Fibroblast of lung (primary cell): ENCODE data around the gene PAFAH1B1. TPM values are rescaled to one million over a fixed set of nuclear protein-coding genes. Genes with fewer than 3 reads are reported as not detected.

Experiments used
- DNase-seq, 2 donors: peaks; one replicate each; pipeline versions ENCODE4 v3.0.0 to v3.0.0-alpha.2; 2010; ENCODE audit warnings: low read depth in 2 of 2
- H2AFZ ChIP-seq: 2 replicates; pipeline ENCODE4 v1.5.1; 2012; ENCODE audit warnings: low read length, control low read depth, inconsistent platforms
- H3K27ac ChIP-seq: 2 replicates; pipeline ENCODE4 v1.5.1; 2011; ENCODE audit warnings: low read length, control low read depth; ENCODE audit not compliant: insufficient read depth
- H3K27me3 ChIP-seq: 2 replicates; pipeline ENCODE4 v1.5.1; 2011; ENCODE audit warnings: mild to moderate bottlenecking, low read length; ENCODE audit not compliant: control insufficient read depth, insufficient read depth
- H3K36me3 ChIP-seq: 2 replicates; pipeline ENCODE4 v1.5.1; 2011; ENCODE audit warnings: low read length; ENCODE audit not compliant: control insufficient read depth, insufficient read depth
- H3K4me1 ChIP-seq: 2 replicates; pipeline ENCODE4 v1.5.1; 2011; ENCODE audit warnings: low read length; ENCODE audit not compliant: control insufficient read depth, insufficient read depth; ENCODE audit errors: extremely low read depth
- H3K4me2 ChIP-seq: 2 replicates; pipeline ENCODE4 v1.5.1; 2011; ENCODE audit warnings: low read length, control low read depth; ENCODE audit not compliant: insufficient read depth; ENCODE audit errors: extremely low read depth
- H3K4me3 ChIP-seq, 4 experiments: fragments of 200-600 bp in 1 of 4; sonication (generic) in 1 of 4; replicated peaks in 1 of 4; 2 replicates each; pipeline ENCODE4 v1.5.1; 2011 to 2016; ENCODE audit warnings: low read length in 4 of 4, low read depth in 3 of 4, mild to moderate bottlenecking in 3 of 4, control low read depth in 2 of 4, inconsistent platforms in 1 of 4, mixed read lengths in 1 of 4; ENCODE audit not compliant: insufficient read depth in 1 of 4; ENCODE audit errors: control extremely low read depth in 1 of 4
- H3K79me2 ChIP-seq: 2 replicates; pipeline ENCODE4 v1.5.1; 2012; ENCODE audit warnings: mild to moderate bottlenecking, low read length, inconsistent platforms; ENCODE audit not compliant: control insufficient read depth, insufficient read depth
- H3K9ac ChIP-seq: 2 replicates; pipeline ENCODE4 v1.5.1; 2011; ENCODE audit warnings: mild to moderate bottlenecking, low read length, control low read depth; ENCODE audit not compliant: insufficient read depth
- H3K9me3 ChIP-seq: 2 replicates; pipeline ENCODE4 v1.5.1; 2012; ENCODE audit warnings: low read depth, low read length; ENCODE audit not compliant: control insufficient read depth, insufficient read depth
- H4K20me1 ChIP-seq: 2 replicates; pipeline ENCODE4 v1.5.1; 2011; ENCODE audit warnings: low read length; ENCODE audit not compliant: control insufficient read depth, insufficient read depth; ENCODE audit errors: extremely low read depth
- CTCF ChIP-seq, 2 donors: IDR thresholded peaks in 1 of 2; conservative IDR thresholded peaks in 1 of 2; 1 replicate in 1 of 2; 2 replicates in 1 of 2; pipeline ENCODE4 v1.5.1; 2011 to 2012; ENCODE audit warnings: low read length in 2 of 2, control low read depth in 1 of 2, inconsistent platforms in 1 of 2, low read depth in 1 of 2, mild to moderate bottlenecking in 1 of 2
- EZH2 ChIP-seq: IDR thresholded peaks from 2 replicates; pipeline ENCODE4 v1.5.1; 2012; ENCODE audit warnings: low read length, control low read depth, mild to moderate bottlenecking; ENCODE audit errors: missing control alignments
- polyA plus RNA-seq, 2 donors: library from polyadenylated mRNA; depleted of rRNA in 1 of 2; stranded (reverse) in 1 of 2; unstranded in 1 of 2; fragments of >200 nt; gene quantifications; 2 replicates each; pipeline ENCODE4 v1.2.1, GENCODE V29; 2011 to 2012; ENCODE audit warnings: missing spikeins in 1 of 2
- total RNA-seq: library from RNA; depleted of rRNA; stranded (reverse); fragments of >200 nt; gene quantifications from 2 replicates; pipeline ENCODE4 v1.2.1, GENCODE V29; 2014

Gene PAFAH1B1
- total and polyA plus RNA-seq, 2 donors (not counting 1 experiment from before 2014, with no cell fraction given), result 107 to 108 TPM

- Histone ChIP-seq H3K4me1 (no peaks in the 10 kb centered on the region), H4K20me1 (no peaks in the 10 kb centered on the region), H2AFZ (no peak overlapping the region), H3K36me3 (no peaks in the 10 kb centered on the region), H3K9me3 (no peaks in the 10 kb centered on the region), H3K27me3 (no peaks in the 10 kb centered on the region), H3K4me2 (no peak overlapping the region), H3K4me3 (no peak overlapping the region), H3K79me2 (no peaks in the 10 kb centered on the region), H3K9ac (no peak overlapping the region), H3K27ac (no peak overlapping the region)
- no peak for DNase-seq
- no peak for TF ChIP-seq CTCF (conservative IDR thresholded peaks at IDR 0.05 in 1 of 2, IDR thresholded peaks at IDR 0.05 in 1 of 2; ENCODE audit: low read depth in 1 of 2, low read length in 2 of 2)
- no peak for TF ChIP-seq EZH2
Observed at GRCh38 chr17:2563543-2563942, 29.9 kb upstream of the PAFAH1B1 start.

GRCh38 chr17:2564877-2565276 lies 28.6 kb upstream of the PAFAH1B1 start:
- H4K20me1 ChIP-seq, result no peaks in the 10 kb centered on the region
- H3K27me3 ChIP-seq, result no peaks in the 10 kb centered on the region
- no peak overlapping the region for H3K9ac ChIP-seq
- H3K4me3 ChIP-seq, result no peak overlapping the region
- no peaks in the 10 kb centered on the region for H3K36me3 ChIP-seq
- no peak overlapping the region for H3K4me2 ChIP-seq
- no peaks in the 10 kb centered on the region for H3K9me3 ChIP-seq
- no peaks in the 10 kb centered on the region for H3K79me2 ChIP-seq
- H3K27ac ChIP-seq, result no peak overlapping the region
- peak in 1 of 2 donors; percentile 21 for DNase-seq
- TF ChIP-seq CTCF (conservative IDR thresholded peaks at IDR 0.05 in 1 of 2, IDR thresholded peaks at IDR 0.05 in 1 of 2; ENCODE audit: low read depth in 1 of 2, low read length in 2 of 2), result no peak
- TF ChIP-seq EZH2, result no peak
- no peaks in the 10 kb centered on the region for H3K4me1 ChIP-seq
- no peak overlapping the region for H2AFZ ChIP-seq

- Histone ChIP-seq H3K9ac (no peak overlapping the region), H4K20me1 (no peaks in the 10 kb centered on the region), H3K4me3 (no peak overlapping the region), H3K4me2 (no peak overlapping the region), H3K4me1 (no peaks in the 10 kb centered on the region), H3K79me2 (no peaks in the 10 kb centered on the region), H3K27ac (no peak overlapping the region), H3K9me3 (no peaks in the 10 kb centered on the region), H3K36me3 (no peaks in the 10 kb centered on the region), H2AFZ (no peak overlapping the region), H3K27me3 (no peaks in the 10 kb centered on the region)
- no peak for TF ChIP-seq EZH2
- no peak for TF ChIP-seq CTCF (conservative IDR thresholded peaks at IDR 0.05 in 1 of 2, IDR thresholded peaks at IDR 0.05 in 1 of 2; ENCODE audit: low read depth in 1 of 2, low read length in 2 of 2)
- DNase-seq, result no peak
Observed at GRCh38 chr17:2566056-2566455, 27.4 kb upstream of the PAFAH1B1 start.
